H1 (cell line): ENCODE measurements around the gene CELSR1. TPM values are rescaled to one million over a fixed set of nuclear protein-coding genes. Genes with fewer than 3 reads are reported as not detected.

Experiments used
- CTBP2 ChIP-seq: IDR thresholded peaks from 2 replicates; pipeline ENCODE4 v1.7.0; 2011; ENCODE audit warnings: borderline replicate concordance, mild to moderate bottlenecking, moderate library complexity, mixed read lengths, low read length; ENCODE audit not compliant: insufficient read depth, insufficient read length
- EGR1 ChIP-seq: IDR thresholded peaks from 2 replicates; pipeline ENCODE4 v1.6.1; 2011; ENCODE audit warnings: low read depth, low read length, borderline replicate concordance
- NANOG ChIP-seq: IDR thresholded peaks from 2 replicates; pipeline ENCODE4 v1.6.1; 2011; ENCODE audit warnings: low read length, low read depth, mild to moderate bottlenecking, inconsistent platforms; ENCODE audit not compliant: insufficient read depth, poor library complexity, severe bottlenecking
- SRF ChIP-seq: IDR thresholded peaks from 2 replicates; pipeline ENCODE4 v1.6.1; 2011; ENCODE audit warnings: mild to moderate bottlenecking, low read depth, low read length, moderate library complexity
- TEAD4 ChIP-seq: IDR thresholded peaks from 2 replicates; pipeline ENCODE4 v1.6.1; 2012; ENCODE audit warnings: low read depth, low read length, inconsistent platforms, mixed read lengths
- YY1 ChIP-seq: IDR thresholded peaks from 2 replicates; pipeline ENCODE4 v1.6.1; 2011; ENCODE audit warnings: low read depth, mild to moderate bottlenecking, low read length
- polyA plus RNA-seq, 7 experiments: library from polyadenylated mRNA; depleted of rRNA in 3 of 7; stranded (reverse) in 5 of 7; unstranded in 2 of 7; fragments of >200 nt in 5 of 7; fragments of 200-250 nt in 2 of 7; gene quantifications; 1 replicate in 5 of 7; 2 replicates in 1 of 7; 4 replicates in 1 of 7; pipeline versions ENCODE4 v1.2.1 to v1.2.3, GENCODE V29; 2011 to 2013; ENCODE audit warnings: missing spikeins in 2 of 7, mixed read lengths in 2 of 7
- total RNA-seq: library from RNA; stranded (reverse); fragmentation: NEBNext Ultra II Directional; extraction: Animal tissue kit (Norgen Biotek cat#: 25700); gene quantifications from 2 replicates; pipeline ENCODE4 v1.2.1, GENCODE V29; 2021
- TF ChIP-seq, protein P1 (sequence below), 3 experiments: IDR thresholded peaks; 1 replicate in 2 of 3; 2 replicates in 1 of 3; pipeline versions ENCODE4 v1.5.1 to v1.6.1; 2011; ENCODE audit warnings: low read length in 3 of 3, mild to moderate bottlenecking in 3 of 3, inconsistent platforms in 2 of 3, low read depth in 1 of 3, moderate library complexity in 1 of 3; ENCODE audit not compliant: insufficient read depth in 1 of 3; ENCODE audit errors: control extremely low read depth in 1 of 3
- TF ChIP-seq, protein P2 (sequence below): IDR thresholded peaks from 2 replicates; pipeline ENCODE4 v1.6.1; 2011; ENCODE audit warnings: low read length, improper control_type of control experiment

CELSR1 gene
- total and polyA plus RNA-seq, 2 of the 8 experiments (the other 6 are each of a cell fraction or from before 2014, with no cell fraction given) = 9.0 to 12.4 TPM

DNA sequence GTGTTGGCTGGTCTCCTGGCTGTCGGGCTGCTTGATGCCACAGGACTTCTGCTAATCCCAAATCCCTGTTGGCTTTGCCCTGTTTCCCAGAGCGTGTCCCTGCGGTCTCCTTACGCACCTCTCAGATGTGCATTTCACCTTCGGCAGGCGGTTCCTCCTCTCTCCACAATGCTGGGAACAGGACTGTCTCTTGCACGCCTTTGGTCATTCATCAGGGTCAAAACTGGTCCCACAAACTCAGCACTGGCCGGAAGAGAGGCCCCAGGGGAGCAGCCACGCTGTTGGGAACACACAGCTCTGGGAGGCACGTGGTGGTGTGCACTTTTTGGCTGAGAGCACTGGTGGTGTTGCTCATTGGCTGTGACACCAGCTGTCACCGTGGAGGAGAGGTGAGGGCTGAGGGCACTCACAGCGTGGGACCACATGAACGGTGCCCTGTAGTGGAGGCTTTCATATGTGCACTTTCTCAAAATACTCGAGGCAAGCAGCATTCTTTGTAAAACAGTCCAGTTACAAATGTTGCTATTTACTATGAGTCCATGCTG lies 217.2 kb downstream of the CELSR1 start (continued):
- TF ChIP-seq NANOG (no peak), CTBP2 (no peak), TEAD4 (no peak), SRF (no peak), EGR1 (no peak), YY1 (no peak)
- TF ChIP-seq, protein P1, sequence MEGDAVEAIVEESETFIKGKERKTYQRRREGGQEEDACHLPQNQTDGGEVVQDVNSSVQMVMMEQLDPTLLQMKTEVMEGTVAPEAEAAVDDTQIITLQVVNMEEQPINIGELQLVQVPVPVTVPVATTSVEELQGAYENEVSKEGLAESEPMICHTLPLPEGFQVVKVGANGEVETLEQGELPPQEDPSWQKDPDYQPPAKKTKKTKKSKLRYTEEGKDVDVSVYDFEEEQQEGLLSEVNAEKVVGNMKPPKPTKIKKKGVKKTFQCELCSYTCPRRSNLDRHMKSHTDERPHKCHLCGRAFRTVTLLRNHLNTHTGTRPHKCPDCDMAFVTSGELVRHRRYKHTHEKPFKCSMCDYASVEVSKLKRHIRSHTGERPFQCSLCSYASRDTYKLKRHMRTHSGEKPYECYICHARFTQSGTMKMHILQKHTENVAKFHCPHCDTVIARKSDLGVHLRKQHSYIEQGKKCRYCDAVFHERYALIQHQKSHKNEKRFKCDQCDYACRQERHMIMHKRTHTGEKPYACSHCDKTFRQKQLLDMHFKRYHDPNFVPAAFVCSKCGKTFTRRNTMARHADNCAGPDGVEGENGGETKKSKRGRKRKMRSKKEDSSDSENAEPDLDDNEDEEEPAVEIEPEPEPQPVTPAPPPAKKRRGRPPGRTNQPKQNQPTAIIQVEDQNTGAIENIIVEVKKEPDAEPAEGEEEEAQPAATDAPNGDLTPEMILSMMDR (IDR thresholded peaks at IDR 0.05; ENCODE audit: control extremely low read depth in 1 of 3, insufficient read depth in 1 of 3, low read depth in 1 of 3, low read length in 3 of 3) = no peak
- TF ChIP-seq, protein P2, sequence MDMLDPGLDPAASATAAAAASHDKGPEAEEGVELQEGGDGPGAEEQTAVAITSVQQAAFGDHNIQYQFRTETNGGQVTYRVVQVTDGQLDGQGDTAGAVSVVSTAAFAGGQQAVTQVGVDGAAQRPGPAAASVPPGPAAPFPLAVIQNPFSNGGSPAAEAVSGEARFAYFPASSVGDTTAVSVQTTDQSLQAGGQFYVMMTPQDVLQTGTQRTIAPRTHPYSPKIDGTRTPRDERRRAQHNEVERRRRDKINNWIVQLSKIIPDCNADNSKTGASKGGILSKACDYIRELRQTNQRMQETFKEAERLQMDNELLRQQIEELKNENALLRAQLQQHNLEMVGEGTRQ = no peak
